Stimulated activated CD4-positive, alpha-beta T cell treated with anti-CD3 and anti-CD28 coated beads, Interleukin-1b, Interleukin-23, amount 100 ng/mL, for 48 hours (primary cell): ENCODE data around the gene STK38.

ENCODE experiments used
- DNase-seq: peaks from one replicate; pipeline ENCODE4 v3.0.0-alpha.2; 2020

STK38 gene

GRCh38 chr6:36563237-36563927 is 16.1 kb upstream of the STK38 start:
- no peak for DNase-seq

- DNase-seq, result no peak
Measured at GRCh38 chr6:36560822-36561221, 13.5 kb upstream of the STK38 start.

DNA sequence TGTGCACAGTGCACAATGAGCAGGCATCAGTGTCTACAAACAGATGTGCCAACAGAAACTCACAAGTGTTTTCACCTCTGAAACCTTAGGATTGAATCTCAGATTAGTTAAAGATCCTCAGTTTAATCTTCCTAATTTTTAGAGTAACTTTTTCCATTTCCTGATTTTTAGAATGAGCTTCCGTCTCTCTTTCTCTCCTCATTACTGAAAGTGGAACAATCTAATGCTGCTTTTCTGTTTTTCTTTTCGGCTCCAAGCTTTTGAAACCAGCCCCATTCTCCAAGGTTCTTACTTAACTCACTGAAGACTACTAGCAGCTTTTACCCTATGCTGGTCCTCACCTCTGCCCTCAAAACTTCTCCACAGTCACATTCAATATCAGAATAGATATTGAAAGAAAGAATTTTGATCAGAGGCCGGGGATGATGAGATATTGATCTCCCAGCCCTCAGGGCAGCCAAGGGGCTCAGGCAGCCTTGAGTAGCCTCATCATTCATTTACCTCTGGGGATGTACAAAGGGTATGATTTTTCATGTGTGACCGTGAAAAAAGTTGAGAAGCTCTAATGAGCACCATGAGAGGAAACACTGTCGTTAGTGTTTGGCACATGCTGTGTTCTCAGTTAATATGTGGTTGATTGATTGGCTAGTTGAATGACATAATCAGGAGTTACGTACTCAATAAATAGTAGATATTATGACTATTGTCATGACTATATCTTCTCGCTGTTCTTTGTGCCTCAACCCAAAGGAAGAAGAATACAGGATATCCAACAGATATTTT is 11.9 kb upstream of the STK38 start:
- no peak for DNase-seq

DNA sequence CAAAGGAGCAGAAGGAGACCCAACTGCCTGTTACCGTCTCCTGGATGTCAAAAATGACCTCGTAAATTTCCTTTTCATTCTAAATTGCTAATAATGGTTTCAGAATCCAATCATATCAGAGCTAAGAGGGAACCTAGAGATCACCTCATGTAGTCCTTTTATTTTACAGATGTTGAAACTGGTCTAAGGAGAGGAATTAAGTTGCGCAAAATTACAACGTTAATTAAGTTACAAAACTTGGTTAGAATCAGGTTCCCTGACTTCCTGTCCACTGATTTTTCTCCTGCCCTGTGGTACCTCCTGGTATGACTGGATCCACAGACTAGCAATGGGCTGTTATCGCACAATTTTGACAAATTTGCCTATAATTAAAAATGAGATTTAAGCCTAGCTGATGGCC is 9.0 kb upstream of the STK38 start:
- no peak for DNase-seq

- DNase-seq, result no peak
Measured at GRCh38 chr6:36555750-36556252, 8.5 kb upstream of the STK38 start.

GRCh38 chr6:36550473-36551000 is 3.3 kb upstream of the STK38 start:
- no peak for DNase-seq

GRCh38 chr6:36548401-36548743 is 1.1 kb upstream of the STK38 start:
- no peak for DNase-seq

DNA sequence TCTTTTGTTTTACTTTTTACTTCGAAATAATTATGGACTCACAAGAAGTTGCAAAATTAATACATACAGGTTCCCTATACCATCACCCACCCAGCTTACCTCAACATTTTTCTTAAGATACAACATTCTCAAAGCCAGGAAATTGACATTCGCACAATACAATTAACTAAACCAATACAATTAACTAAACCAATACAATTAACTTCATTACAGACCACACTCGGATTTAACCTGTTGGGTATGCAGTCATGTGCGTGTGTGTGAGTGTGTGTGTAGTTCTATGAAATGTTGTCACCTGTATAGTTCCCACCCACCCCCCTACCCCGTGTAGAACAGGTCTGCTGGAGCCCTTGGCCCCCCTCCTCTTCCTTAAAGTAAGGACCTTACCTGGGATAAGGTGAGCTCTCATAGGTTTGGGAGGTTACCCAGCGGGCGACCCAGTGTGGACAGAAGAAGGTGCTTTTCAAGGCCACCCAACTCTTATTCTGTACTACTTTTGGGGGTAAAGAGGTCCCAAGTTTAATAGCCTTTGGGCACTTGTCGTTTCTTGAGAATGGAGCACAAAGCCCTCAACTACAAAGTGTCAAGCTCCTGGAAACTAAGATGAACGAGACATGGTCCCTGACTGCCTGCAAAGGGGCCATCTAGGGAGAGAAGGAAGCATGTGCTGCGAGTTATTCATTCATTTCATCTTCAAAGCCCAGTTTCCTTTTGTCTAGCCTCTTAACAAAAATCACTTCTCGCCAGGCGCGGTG is 544 bp upstream of the STK38 start:
- DNase-seq, result peak; percentile 3

DNA sequence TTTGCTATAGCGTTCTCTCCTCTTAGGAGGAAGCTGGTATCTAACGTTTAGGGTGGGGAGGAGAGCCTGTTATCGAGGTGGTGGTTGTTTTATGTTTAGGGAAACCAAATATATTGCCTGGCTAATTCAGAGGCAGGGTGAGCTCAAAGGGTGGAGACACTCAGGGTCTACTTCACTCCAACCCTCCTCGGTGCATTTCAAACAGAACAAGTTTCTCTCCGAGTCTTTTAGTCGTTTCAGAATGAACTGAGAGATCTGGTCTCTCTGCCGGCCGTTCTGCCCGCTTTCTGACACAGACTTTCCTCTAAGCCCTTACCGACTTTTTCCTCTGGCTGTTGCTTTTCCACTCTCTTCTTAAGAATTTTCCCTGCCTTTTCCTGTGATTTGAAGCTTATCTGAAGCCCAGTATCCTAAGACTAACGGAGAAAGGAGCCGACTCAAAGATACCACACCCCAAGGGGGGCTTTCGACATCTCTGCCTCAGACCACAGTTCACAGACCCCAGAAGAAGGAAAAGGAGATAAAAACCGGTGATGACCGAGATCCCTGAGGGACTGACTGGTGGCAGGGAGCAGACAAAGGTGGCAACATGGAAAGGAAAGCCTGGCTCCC is 865 bp downstream of the STK38 start:
- peak; percentile 28 for DNase-seq

DNA sequence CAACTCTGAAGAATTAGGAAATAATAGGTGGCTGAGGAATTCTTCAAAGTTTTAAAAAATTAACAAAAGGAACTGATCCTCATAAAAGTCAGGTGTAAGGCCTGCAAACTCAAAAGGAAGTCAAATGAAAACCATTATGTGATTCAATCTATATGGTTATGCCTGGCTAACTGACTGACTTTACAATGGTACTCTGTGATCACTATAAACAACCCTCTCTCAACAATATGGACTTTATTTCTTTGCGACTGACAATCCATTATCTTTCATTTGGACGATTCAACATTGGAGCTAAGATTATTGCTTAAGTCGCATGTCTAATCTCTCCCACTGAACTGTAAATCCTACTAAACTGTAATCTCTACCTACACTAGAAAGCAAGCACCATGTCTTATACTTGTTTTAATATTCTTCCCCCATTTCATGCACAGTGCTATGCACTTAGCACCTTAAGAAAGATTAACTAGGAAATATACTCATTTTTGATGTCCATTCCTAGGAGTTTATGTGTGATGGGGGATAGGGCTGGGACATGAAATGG is 1.4 kb downstream of the STK38 start:
- DNase-seq, result no peak

DNA sequence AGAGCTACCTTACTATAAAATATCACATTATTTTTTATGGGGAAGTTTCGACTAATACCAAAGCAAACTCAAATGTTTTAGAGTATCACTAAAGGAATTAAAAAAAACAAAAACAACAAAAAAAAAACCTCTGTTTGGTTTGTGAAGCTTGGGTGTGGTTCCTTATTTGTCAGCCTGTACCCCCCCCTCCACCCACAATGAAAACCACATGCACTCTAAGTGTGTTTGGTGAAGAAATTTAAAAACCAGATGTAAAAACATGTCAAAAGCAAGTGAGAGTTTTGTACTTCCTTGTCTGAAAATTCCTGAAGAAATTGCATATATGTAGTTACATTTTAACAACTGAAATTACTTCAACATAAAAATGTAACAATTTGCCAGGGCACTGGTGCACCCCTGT is 3.1 kb downstream of the STK38 start:
- peak; percentile 13 for DNase-seq

DNA sequence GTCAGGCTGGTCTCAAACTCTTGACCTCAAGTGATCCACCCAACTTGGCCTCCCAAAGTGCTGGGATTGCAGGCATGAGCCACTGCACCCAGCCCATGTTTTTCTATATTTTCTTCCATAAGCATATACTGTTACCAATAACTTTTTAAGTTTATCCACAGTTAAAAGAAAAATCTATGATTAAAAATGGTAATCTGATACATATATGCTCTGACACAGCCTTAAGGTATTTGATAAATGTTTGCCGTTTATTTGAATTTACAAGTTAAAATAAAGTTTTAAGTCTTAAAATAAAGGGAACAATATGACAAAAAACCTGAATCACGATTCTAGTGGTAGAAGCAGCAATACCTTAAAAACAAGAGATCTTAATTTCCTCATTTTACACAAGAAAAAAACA is 5.2 kb downstream of the STK38 start:
- DNase-seq, result no peak

GRCh38 chr6:36539814-36540568 is 7.3 kb downstream of the STK38 start:
- peak; percentile 19 for DNase-seq

DNA sequence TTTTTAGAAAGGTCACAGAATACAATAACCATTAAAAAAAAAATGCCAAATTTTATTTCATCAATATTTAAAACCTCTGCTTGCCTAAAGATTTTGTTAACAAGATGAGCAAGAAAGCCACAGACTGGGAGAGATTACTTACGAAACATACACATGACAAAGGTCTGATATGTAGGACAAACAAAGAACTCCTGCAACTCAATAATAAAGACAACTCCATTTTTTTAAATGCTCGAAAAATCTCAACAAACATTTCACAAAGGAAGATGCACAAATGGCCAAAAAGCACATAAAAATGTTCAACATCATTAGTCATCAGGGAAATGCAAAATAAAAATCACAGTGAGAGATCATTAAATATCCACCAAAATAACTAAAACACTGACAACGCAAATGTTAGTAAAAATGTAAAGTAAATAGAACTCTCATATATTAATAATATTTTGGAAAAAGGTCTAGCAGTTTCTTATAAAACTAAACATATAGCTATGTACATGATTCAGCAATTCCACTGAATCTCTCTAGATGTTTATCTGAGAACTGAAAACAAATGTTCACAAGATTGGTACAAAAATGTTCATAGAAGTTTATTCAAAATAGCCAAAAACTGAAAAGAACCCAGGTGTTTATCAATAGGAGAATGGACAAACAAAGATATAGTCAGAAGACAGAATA is 10.3 kb downstream of the STK38 start:
- no peak for DNase-seq

- DNase-seq, result no peak
Measured at GRCh38 chr6:36533321-36533720, 14.0 kb downstream of the STK38 start.

DNA sequence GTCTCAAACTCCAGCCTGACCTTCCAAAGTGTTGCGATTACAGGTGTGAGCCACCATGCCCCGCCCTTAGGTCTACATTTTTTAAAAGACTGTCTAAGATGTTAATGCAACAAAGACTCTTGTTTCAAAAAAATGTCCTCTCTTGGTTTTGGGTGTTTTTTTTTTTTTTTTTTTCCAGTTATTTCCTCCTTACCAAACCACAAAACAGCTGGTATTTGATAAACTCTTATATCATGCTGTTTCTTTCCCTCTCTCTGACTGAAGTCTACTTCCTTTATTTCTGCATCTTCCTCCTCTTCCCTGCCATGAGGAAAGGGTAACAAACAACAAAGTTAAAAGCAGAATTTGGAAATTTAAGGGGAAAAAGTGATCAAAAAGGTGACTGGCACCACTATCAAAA is 21.2 kb downstream of the STK38 start:
- no peak for DNase-seq

DNA sequence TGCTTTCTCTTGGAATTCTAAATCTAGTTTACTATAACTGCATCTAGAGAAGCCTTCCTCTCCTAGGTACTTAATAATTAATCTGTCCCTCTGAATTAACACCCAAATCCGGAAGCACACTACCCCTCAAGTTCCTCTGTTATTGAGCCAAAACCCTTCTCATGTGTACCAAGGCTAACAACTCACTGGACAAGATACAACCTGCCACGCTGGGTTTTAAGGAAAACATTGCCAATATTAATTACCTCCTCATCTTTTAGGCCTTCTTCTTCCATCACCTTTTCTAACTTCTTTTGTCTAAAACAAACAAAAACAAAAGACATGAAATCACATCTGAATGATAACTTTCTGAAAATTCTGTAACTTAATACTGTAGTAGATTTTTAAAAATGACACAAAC is 21.9 kb downstream of the STK38 start:
- DNase-seq, result no peak

DNA sequence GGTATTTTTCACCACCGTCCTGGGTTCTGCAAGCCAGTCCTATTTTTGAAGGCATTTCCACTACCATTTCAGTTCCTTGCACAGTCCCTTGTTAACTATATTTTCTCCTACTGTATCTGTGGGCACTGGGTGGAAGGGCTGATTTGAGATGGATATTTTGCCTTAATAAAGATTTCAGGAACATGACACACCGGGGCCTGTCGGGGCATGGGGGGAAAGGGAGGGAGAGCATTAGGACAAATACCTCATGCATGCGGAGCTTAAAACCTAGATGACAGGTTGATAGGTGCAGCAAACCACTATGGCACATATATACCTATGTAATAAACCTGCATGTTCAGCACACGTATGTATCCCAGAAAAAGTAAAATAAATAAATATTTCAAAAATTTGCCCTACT is 22.4 kb downstream of the STK38 start:
- no peak for DNase-seq

GRCh38 chr6:36523936-36524499 is 23.3 kb downstream of the STK38 start:
- no peak for DNase-seq

GRCh38 chr6:36523451-36523850 is 23.8 kb downstream of the STK38 start:
- DNase-seq, result no peak

DNA sequence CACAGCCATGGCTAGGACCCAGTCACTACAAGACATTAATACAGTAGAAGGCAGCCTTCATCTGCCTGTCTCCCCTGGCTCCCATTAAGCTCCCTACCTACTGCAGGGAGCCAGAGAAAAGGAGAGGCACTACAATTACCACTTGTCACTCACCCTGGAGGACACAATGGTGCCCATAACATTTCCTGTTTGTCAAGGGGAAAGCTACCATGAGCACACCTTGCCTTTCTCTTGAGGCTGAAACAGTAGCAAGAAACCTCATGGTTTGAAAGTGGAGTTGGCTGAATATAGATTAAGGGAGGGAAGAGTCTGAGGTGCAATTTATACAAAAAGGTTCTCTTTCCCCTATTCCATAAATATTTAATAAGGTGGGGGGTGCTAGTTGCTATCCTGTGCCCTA is 27.9 kb downstream of the STK38 start:
- no peak for DNase-seq
